IMR-90 (cell line): ENCODE results near the gene BPI. TPM values are rescaled to one million over a fixed set of nuclear protein-coding genes. Genes with fewer than 3 reads are reported as not detected.
"Not testable (repeated sequence)": the region's sequence is repeated elsewhere in the genome, so short reads cannot be mapped to it uniquely, and the experiment has no call there.

Experiments
- ATAC-seq: fragments of 200-7000 bp; cut with Tn5 transposase; 2 replicates; pipeline ENCODE4 v1.9.1; 2020; ENCODE audit warnings: low read depth, mild to moderate bottlenecking, moderate library complexity
- BruUV-seq: library from RNA; stranded (reverse); fragments of 400-500 nt; replicated peaks from 2 replicates; lab custom pipeline; 2021; lab: Mats Ljungman, UMichigan
- CTCF ChIA-PET: fragments of 300-600 bp; formaldehyde crosslinking; extraction: SDS; loops from one replicate; lab custom pipeline; 2021; ENCODE audit warnings: antibody characterized with exemption; lab: Yijun Ruan, JAX
- POLR2A ChIA-PET: fragments of 300-600 bp; sonication (Branson Sonifier 250); formaldehyde crosslinking; loops from one replicate; lab custom pipeline; 2022; ENCODE audit warnings: antibody characterized with exemption; ENCODE audit not compliant: unreplicated experiment; lab: Charles Lee
- DNase-seq: peaks from one replicate; pipeline ENCODE4 v3.0.0; 2013
- H2AFZ ChIP-seq: replicated peaks from 2 replicates; pipeline ENCODE3; 2013; ENCODE audit warnings: low read length, mild to moderate bottlenecking; ENCODE audit not compliant: poor library complexity
- H2AK5ac ChIP-seq: 2 replicates; pipeline ENCODE4 v1.6.1; 2013; ENCODE audit warnings: low read depth, low read length, inconsistent platforms
- H2AK9ac ChIP-seq: replicated peaks from 2 replicates; pipeline ENCODE3; 2013; ENCODE audit warnings: mild to moderate bottlenecking, low read depth, low read length, moderate library complexity; ENCODE audit not compliant: poor library complexity
- H2BK120ac ChIP-seq: 2 replicates; pipeline ENCODE4 v1.6.1; 2013; ENCODE audit warnings: low read depth, low read length, inconsistent platforms
- H2BK15ac ChIP-seq: 3 replicates; pipeline ENCODE4 v1.6.1; 2013; ENCODE audit warnings: low read depth, low read length, inconsistent platforms
- H2BK20ac ChIP-seq: 2 replicates; pipeline ENCODE4 v1.6.1; 2013; ENCODE audit warnings: low read depth, mild to moderate bottlenecking, inconsistent platforms, low read length, moderate library complexity
- H2BK5ac ChIP-seq: 2 replicates; pipeline ENCODE4 v1.6.1; 2013; ENCODE audit warnings: mild to moderate bottlenecking, low read depth, low read length, inconsistent platforms; ENCODE audit not compliant: poor library complexity, severe bottlenecking
- H3K14ac ChIP-seq: replicated peaks from 2 replicates; pipeline ENCODE4 v1.6.1; 2013; ENCODE audit warnings: low read depth, low read length, inconsistent platforms
- H3K18ac ChIP-seq: 2 replicates; pipeline ENCODE4 v1.6.1; 2013; ENCODE audit warnings: low read depth, low read length, control low read depth
- H3K23ac ChIP-seq: 2 replicates; pipeline ENCODE4 v1.6.1; 2013; ENCODE audit warnings: low read depth, low read length, inconsistent platforms
- H3K27ac ChIP-seq: 2 replicates; pipeline ENCODE4 v1.5.1; 2013; ENCODE audit warnings: mild to moderate bottlenecking, control low read depth, low read length; ENCODE audit not compliant: insufficient read depth
- H3K27me3 ChIP-seq: 2 replicates; pipeline ENCODE4 v1.6.1; 2013; ENCODE audit warnings: low read length; ENCODE audit not compliant: control insufficient read depth, insufficient read depth
- H3K36me3 ChIP-seq: 2 replicates; pipeline ENCODE4 v1.6.1; 2013; ENCODE audit warnings: low read length, mixed read lengths; ENCODE audit not compliant: control insufficient read depth, insufficient read depth
- H3K4ac ChIP-seq: 2 replicates; pipeline ENCODE4 v1.6.1; 2013; ENCODE audit warnings: low read depth, low read length, inconsistent platforms
- H3K4me1 ChIP-seq: 2 replicates; pipeline ENCODE4 v1.6.1; 2013; ENCODE audit warnings: low read length, mixed read lengths; ENCODE audit not compliant: control insufficient read depth, insufficient read depth
- H3K4me2 ChIP-seq: 2 replicates; pipeline ENCODE4 v1.6.1; 2013; ENCODE audit warnings: low read depth, mild to moderate bottlenecking, control low read depth, low read length, moderate library complexity
- H3K4me3 ChIP-seq: 2 replicates; pipeline ENCODE4 v1.5.1; 2013; ENCODE audit warnings: low read depth, mild to moderate bottlenecking, control low read depth, low read length, moderate library complexity; ENCODE audit not compliant: insufficient read depth
- H3K56ac ChIP-seq: 2 replicates; pipeline ENCODE4 v1.6.1; 2013; ENCODE audit warnings: low read length, inconsistent platforms; ENCODE audit not compliant: insufficient read depth; ENCODE audit errors: extremely low read depth
- H3K79me1 ChIP-seq, 2 experiments: 2 replicates each; pipeline ENCODE4 v1.6.1; 2013; ENCODE audit warnings: low read length in 2 of 2, inconsistent platforms in 1 of 2, low read depth in 1 of 2
- H3K9ac ChIP-seq: 2 replicates; pipeline ENCODE4 v1.6.1; 2013; ENCODE audit warnings: low read depth, low read length, control low read depth
- H3K9me1 ChIP-seq: 2 replicates; pipeline ENCODE4 v1.6.1; 2013; ENCODE audit warnings: low read length, inconsistent platforms; ENCODE audit not compliant: insufficient read depth
- H3K9me3 ChIP-seq: 2 replicates; pipeline ENCODE4 v1.6.1; 2013; ENCODE audit warnings: low read length; ENCODE audit not compliant: control insufficient read depth, insufficient read depth
- H4K20me1 ChIP-seq: 2 replicates; pipeline ENCODE4 v1.6.1; 2013; ENCODE audit warnings: low read length, inconsistent platforms; ENCODE audit not compliant: insufficient read depth
- H4K5ac ChIP-seq: 2 replicates; pipeline ENCODE4 v1.6.1; 2013; ENCODE audit warnings: mild to moderate bottlenecking, low read depth, low read length, control low read depth
- H4K8ac ChIP-seq, 2 experiments: 2 replicates each; pipeline ENCODE4 v1.6.1; 2013; ENCODE audit warnings: low read depth in 2 of 2, low read length in 2 of 2, control low read depth in 1 of 2, inconsistent platforms in 1 of 2
- H4K91ac ChIP-seq: 2 replicates; pipeline ENCODE4 v1.6.1; 2013; ENCODE audit warnings: low read depth, low read length, inconsistent platforms; ENCODE audit not compliant: insufficient read depth
- WGBS, 2 experiments: methylation state at CpG; one replicate each; pipeline versions ENCODE4 v1.1.5 to v1.1.7; 2013; ENCODE audit warnings: missing lambda C conversion rate in 2 of 2; ENCODE audit not compliant: insufficient read length in 1 of 2; ENCODE audit errors: extremely low coverage in 2 of 2; 5-methylcytosine and 5-hydroxymethylcytosine counted together
- dilution Hi-C: fragments of 300-500 bp; cut with HindIII; formaldehyde crosslinking; loops from one replicate; pipeline ENCODE4 v1.14.3; 2018; ENCODE audit warnings: low sequenced_read_pairs; ENCODE audit not compliant: unreplicated experiment
- in situ Hi-C: fragments of 300-500 bp; cut with MboI; formaldehyde crosslinking; loops from 3 replicates; pipeline ENCODE4 v1.14.3; 2019; ENCODE audit warnings: low sequenced_read_pairs, inconsistent platforms, mixed read lengths
- intact Hi-C: fragments of 100-400 bp; cut with micrococcal nuclease; formaldehyde crosslinking; loops from 2 replicates; pipeline ENCODE4 v1.10.0; 2022
- polyA plus RNA-seq, 3 experiments: library from polyadenylated mRNA; depleted of rRNA; stranded (reverse); fragments of >200 nt; gene quantifications; 2 replicates each; pipeline ENCODE4 v1.2.3, GENCODE V29; 2012; ENCODE audit warnings: low replicate concordance in 1 of 3
- total RNA-seq: library from RNA; depleted of rRNA; stranded (reverse); fragments of >200 nt; gene quantifications from 2 replicates; pipeline ENCODE4 v1.2.3, GENCODE V29; 2012

Gene BPI
- total and polyA plus RNA-seq, 2 of the 4 experiments (the other 2 are of a cell fraction) = 0.05 TPM; not detected in 1

GRCh38 chr20:38284066-38284650 is 19.8 kb upstream of the BPI start:
- CTCF ChIA-PET, H4K8ac ChIP-seq, H4K20me1 ChIP-seq, dilution Hi-C loops, H3K18ac ChIP-seq, H3K4me3 ChIP-seq, H3K27ac ChIP-seq, H3K4me2 ChIP-seq, POLR2A ChIA-PET, H3K27me3 ChIP-seq, BruUV-seq, DNase-seq, H3K9me3 ChIP-seq, H3K56ac ChIP-seq, H2BK5ac ChIP-seq, H3K36me3 ChIP-seq, H3K9ac ChIP-seq, H4K5ac ChIP-seq, intact Hi-C loops, ATAC-seq, H4K91ac ChIP-seq, H3K79me1 ChIP-seq, H2BK15ac ChIP-seq, H2AK9ac ChIP-seq, H3K23ac ChIP-seq, in situ Hi-C loops, H2BK120ac ChIP-seq, H2AFZ ChIP-seq: not testable (repeated sequence)
- Histone ChIP-seq H3K4me1 (peaks cover 19% of the 10 kb centered on the region), H3K14ac (0 out of 2 replicates have a peak overlapping the region, but pooled peaks have one; percentile 25), H3K4ac (0 out of 2 replicates have a peak overlapping the region, but pooled peaks have one; percentile 24), H3K9me1 (peaks cover 11% of the 10 kb centered on the region), H2AK5ac (0 out of 2 replicates have a peak overlapping the region, but pooled peaks have one; percentile 15), H2BK20ac (0 out of 2 replicates have a peak overlapping the region, but pooled peaks have one; percentile 73)
- WGBS, 2 experiments = 83% methylated on average over 2 of the region's 7 CpGs; no CpG with 5 or more reads in 1 of the 2 experiments
